Measurements from ENCODE around the gene TRIM58.
A peak's percentile ranks its signal among the peaks of the same experiment; 100 is the strongest.

Gene TRIM58, protein sequence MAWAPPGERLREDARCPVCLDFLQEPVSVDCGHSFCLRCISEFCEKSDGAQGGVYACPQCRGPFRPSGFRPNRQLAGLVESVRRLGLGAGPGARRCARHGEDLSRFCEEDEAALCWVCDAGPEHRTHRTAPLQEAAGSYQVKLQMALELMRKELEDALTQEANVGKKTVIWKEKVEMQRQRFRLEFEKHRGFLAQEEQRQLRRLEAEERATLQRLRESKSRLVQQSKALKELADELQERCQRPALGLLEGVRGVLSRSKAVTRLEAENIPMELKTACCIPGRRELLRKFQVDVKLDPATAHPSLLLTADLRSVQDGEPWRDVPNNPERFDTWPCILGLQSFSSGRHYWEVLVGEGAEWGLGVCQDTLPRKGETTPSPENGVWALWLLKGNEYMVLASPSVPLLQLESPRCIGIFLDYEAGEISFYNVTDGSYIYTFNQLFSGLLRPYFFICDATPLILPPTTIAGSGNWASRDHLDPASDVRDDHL

DNA sequence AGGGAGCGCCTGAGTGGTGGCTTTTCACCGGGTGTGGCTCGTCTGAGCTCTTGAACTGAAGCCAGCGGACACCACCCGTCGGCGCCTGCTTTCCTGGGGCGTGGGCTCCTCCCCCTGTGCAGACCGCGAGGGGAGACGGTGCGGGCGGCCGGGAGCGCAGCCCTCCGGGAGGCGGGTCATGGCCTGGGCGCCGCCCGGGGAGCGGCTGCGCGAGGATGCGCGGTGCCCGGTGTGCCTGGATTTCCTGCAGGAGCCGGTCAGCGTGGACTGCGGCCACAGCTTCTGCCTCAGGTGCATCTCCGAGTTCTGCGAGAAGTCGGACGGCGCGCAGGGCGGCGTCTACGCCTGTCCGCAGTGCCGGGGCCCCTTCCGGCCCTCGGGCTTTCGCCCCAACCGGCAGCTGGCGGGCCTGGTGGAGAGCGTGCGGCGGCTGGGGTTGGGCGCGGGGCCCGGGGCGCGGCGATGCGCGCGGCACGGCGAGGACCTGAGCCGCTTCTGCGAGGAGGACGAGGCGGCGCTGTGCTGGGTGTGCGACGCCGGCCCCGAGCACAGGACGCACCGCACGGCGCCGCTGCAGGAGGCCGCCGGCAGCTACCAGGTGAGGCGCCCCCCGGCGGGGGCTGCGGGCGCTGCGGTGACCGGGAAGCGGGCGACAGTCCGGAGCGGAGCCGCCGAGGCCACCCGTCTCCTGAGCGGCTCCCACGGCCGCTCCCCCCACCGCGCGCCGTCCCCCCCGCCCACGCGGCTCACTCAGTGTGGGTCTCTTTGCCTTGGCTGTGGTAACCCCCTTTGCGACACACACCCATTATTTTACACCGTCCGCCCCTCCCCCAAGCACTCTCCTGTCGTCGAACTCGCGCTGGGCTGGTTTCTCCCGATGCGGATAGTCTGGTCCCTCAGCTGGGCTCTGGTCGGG, at the start of gene TRIM58:
TSS of gene TRIM58 (plus strand) at position 119 of the 916 bp plus-strand sequence. CDS start at position 179, 60 bp downstream.
- DNase-seq: no peak

DNA sequence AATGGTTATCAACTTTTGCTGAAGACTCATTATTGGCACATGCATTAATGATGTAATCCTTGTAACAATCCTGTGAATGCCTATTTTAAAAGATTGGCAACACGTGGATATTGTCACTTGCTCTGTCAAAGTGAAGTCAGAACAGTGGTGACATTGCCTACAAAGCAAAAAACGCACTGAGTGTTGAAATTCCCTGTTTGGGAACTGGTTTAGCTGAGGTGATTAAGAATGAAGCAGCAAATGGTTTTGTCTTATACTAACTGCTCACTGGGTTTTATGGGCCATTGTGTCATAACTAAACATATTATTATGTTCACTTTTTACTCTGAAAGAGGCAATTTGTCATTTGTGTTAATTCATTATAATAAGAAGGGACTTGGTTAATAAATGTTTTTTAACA, 44.4 kb upstream of the TRIM58 start:
- DNase-seq: no peak

DNA sequence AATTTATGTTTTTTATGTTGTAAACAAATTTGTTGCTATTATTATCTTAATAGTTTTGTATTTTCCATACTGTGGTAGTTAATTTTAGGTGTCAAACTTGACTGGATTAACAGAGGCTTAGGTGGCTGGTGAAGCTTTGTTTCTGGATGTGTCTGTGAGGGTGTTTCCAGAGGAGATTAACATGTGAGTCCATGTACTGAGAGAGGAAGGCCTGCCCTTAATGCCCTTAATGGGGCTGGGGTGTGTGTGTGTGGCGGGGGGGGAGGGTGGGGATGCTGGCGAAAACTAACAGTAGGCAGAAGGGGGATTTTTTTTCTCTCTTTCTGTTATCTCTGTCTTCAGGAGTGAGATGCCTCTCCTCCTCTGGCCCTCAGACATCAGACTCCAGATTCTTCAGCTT, 34.9 kb upstream of the TRIM58 start:
- DNase-seq: no peak

DNA sequence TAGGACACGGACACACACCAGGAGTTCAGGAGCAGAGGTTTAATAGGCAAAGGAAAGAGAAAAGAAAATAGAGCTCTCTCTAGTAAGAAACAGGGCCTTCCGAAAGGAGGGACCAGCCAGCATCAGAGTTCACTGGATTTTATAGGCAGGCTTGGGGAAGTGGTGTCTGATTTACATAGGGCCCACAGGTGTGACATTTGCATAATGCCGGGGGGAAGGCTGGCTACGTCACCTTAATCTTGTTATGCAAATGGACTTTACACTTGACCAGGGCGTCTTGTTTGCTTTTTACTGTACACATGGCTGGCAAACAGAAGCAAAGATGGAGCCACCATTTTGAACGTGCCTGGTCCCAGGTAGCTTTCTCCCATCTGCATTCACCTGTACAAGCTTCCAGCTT, 33.0 kb upstream of the TRIM58 start, which contains the start of gene OR14A16:
TSS of gene OR14A16 (minus strand) at position 97 of the 400 bp plus-strand sequence. CDS start 8,390 bp downstream, outside the sequence.
- DNase-seq: peak; percentile 15

DNA sequence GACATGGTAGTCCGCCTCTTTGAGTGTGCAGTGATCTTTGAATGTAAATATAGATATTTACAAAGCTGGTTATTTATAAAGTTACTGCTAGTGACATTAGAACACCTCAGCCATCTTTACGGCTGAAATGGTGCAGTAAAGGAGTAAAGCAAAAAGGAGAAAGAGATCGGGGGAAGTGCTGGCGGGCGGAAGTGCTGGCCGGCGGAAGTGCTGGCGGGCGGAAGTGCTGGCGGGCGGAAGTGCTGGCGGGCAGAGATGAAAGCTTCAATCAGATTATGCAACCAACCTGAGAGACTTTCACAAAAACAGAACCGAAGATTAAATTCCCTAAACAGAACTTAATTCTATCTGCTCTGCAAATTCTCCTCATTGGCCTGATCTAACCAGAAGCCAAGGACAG, 31.6 kb upstream of the TRIM58 start:
- no peak for DNase-seq

DNA sequence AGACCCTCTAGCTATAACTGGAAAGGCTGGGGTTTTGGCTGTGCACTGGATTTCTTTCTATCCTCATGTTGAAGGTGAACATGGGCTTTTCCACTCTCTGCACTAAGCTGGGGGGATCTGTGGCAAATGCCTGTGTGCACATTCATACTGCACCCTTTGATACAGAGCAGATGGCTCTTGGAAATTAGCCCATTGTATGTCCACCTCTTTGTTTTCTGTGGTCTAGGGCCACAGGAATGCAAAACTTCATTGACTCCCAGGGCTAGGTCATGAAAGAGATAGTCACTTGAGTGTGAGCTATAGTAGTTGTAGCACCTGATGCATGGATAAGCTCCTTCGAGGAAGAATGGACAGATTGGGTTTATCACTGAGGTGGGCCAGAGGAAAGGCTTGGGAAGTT, 27.3 kb upstream of the TRIM58 start:
- DNase-seq: no peak

DNA sequence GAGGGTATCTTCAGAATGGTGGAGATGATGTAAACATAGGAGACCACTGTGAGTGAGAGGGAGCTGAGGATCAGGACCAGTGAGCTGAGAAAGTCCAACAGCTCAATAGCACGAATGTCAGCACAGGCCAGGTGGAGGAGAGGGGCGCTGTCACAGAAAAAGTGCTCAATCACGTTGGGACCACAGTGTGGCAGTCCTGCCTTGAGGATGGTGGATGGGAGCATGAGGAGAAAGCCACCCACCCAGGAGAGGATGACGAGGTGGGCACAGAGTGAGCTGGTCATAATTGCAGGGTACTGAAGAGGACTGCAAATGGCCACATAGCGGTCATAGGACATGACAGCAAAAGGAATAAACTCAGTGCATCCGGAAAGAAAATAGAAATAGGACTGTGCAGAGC, 23.4 kb upstream of the TRIM58 start:
- DNase-seq: no peak

DNA sequence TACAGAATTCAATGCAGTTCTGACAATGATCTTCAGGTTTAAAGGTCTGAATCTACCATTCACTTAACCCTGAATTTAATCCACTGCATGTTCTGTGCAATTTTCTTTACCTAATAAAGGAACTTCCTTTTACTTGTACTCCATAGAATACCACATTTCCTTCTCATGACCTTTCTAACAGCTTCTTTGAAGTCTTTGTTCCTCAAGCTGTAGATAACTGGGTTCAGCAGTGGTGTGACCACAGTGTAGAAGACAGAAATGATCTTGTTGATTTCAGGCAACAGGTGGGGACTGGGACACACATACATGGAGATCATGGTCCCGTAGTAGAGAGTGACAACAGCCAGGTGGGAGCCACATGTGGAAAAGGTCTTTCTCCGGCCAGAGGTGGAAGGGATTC, 16.2 kb upstream of the TRIM58 start:
- DNase-seq: no peak

DNA sequence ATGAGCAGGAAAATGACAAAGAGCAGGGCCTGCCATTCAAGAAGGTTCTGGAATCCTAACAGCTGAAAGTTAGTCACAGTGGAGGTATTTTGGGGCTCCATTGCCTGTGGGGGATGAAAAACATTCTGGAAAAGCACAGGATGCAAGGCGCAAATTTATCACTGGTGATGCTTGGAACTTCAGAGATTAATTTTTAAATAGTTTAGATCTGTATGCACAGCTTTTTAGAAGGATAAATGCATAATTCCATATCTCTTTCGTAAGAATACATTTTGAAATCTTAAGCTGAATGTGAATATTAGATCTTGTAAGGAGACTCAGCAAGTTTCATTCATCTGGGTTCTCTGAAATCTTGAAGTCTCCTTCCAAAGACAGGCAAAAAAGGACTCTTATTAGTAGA, 15.2 kb upstream of the TRIM58 start, which contains the start of gene OR11L1:
TSS of gene OR11L1 (minus strand) at position 101 of the 400 bp plus-strand sequence. CDS start at position 101, 0 bp downstream.
- DNase-seq: no peak

DNA sequence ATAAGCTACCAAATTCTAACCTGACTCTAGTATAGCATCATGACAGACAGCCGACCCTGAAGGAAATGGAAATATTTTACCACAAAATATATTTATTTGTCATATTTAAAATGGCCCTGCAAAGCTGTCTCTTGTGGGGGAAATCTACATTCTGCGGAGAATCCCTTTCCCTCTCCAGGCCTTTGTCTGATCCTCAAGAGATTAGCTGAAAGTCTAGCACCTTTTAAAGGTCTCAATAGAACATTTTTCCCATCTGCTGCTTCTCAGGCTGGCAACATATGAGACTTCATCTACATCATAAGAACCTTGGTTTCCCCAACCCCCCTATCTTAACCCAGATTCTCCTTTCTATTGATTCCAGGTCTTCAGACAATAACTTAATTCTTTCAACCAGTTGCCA, 13.6 kb upstream of the TRIM58 start:
- DNase-seq: no peak

DNA sequence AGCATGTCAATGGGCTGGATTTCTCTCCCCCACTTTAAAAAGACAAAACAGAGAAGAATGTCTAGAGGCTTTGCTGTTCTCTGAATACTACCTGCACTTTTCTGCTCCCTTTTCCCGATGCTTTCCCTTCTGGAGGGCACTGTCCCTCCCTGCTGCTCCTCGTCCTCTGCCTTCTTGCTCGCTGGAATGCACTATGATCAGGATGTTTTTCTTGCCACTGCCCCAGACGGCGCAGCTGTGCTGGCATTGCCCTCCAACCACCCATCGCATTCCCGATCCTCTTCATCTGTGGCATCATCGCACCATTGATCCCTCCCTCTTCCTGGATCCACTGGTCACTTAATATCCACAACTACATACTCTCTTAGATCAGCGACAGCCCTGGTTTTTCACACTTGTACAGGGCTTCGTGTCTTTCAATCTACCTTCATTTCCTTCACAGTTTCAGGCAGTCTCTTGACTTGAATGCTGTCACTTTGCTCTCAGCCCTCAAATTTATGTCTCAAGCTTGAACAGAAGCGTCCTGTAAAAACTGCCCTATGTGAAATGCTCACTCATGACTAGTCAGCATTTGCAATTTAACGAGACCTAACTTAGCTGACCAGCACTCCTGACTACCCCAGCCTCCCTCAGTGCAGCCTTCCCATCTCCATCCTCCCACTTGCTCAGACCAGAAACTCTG, 11.8 kb upstream of the TRIM58 start:
- no peak for DNase-seq

DNA sequence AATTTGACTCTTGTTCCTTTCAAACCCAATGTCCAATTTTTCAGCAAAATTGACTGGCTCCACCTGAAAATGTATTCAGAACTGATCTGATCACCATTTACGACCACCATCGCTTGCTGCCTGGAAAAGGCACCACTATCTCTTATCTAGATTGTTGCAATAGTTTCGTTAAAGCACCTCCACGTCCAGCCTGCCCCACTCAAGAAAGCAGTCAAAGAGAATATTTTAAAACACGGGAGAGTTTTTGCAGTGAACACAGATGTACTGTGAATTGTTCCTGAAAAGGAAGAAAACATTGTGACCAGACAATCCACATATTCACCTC, 11.3 kb upstream of the TRIM58 start:
- DNase-seq: no peak

DNA sequence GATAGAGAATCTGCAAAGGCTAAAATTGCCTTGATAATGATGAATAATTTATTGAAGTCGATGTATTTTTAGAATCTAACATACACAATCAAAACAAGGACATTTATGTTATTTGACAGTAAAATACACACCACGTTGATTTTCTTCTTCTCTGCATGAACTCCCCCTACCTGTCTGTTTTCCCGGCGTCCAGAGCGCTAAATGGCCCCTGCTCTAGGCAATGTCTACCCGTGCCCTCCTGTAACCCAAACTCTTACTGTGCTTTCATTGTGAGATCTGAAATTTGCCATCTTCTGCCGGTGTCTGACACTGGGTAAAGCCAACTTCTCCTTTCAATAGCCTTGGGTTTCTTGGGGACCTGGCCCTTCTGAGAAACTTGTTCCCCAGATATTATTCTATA, 8.6 kb upstream of the TRIM58 start:
- DNase-seq: no peak

DNA sequence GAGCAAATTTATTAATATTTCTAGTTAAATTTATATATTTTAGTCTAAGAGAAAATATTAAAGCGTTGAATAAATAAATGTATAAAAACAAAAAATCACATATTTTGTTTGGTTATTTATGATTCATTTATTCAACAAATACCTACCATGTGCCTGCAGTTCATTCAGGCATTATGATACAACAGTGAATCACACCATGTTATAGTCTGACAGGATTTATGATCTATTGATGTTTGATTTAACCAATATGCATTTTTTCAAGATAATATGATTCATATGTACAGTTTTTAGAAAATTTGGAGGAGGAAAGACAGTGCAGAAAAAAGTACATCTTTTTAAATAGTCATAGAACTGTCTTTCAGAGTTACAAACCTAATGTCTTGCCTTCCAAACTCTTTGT, 7.4 kb upstream of the TRIM58 start:
- no peak for DNase-seq

DNA sequence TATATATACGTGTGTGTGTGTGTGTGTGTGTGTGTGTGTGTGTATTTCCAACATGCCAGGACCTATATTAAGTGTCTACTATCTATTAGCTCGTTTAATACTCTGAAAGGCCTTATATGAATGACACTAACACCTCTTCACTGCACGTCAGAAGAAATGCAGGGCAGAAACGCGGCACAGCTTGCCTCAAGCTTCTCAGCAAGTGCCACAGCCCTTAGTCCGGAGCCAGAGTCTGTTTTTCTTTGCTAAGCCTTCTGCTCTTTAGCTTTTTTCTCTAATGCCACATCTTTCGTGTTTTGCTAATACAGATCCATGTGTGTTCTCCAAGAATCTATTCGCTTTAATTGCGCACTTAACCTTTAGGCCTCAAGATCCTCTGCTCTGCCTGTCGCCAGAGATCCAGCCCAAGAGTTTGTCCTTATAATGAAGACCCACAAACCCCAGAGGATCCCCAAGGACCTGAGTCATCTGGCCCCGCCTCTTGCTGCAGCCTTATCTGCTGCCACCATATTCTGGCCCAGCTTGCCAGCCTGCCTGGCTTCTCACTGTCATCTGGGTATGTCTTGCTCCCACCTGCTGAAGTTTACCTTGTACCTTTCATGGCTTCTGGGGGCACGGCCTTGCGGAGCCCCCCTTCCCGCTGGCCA, 2.0 kb upstream of the TRIM58 start:
- no peak for DNase-seq

DNA sequence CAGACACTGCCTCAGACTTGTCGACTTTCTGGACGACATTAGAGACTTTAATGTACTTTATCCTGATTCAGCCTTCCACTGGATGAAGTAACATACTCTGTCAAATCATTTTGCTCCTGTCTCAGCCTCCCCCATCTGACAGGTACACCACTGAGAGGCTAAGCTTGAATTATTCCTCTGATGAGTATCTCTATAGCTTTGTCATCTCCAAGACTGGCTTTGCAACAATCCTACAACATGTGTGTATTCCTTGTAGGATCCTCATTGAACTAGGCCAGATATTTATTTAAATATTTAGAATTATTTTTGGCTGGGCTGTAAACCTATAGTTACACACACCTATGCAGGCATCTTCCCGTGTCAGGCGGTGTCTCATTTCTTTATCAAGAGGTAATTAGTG, 1.1 kb upstream of the TRIM58 start:
- DNase-seq: no peak

DNA sequence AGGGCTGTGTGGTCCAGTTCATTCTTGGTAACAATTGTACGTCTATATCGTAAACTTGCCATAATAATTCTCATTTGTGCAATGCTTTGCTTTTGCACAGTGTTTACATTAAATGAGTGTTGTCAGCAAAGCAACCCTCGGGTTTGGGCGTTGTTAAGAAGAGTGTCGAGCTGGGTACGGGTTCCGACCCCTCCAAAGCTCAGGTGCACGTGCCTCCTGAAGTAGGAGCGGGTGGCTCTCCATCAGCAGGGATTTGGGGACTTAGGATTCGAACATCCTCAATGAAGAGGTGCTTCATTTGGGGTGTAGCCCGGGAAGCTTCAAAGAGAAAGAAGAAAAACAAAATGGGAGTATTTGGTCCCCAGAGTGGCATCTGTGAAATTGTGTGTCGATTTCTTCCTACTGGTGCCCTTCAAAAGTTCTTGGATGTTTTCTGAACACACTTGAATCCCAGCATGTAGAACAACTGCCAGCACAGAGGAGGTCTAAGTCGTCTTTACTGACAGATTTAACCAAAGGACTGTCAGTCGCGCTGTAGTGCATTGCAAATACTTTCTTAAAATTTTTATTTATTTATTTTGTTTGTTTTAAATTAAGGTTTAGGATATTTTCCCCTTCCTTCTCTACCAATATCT, 1.1 kb downstream of the TRIM58 start:
- DNase-seq: no peak

DNA sequence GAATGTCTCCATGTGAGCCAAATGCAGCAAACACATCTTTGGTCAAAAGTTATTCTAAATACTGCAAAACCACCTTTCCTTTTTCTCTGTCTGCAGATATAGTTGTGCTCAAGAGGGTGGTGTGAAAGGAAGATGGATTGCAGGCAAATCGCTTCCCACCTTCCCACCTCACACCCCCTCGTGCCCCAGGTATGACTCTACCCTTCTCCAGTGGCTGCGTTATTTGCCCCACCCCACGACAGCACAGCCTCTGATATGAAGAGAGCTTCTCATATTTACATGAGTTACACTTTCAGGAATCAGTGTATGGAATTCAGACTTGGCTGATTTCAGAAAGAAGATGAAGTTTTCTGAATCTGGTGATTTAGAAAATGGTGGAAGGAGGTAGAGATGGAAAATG, 5.8 kb downstream of the TRIM58 start:
- no peak for DNase-seq

DNA sequence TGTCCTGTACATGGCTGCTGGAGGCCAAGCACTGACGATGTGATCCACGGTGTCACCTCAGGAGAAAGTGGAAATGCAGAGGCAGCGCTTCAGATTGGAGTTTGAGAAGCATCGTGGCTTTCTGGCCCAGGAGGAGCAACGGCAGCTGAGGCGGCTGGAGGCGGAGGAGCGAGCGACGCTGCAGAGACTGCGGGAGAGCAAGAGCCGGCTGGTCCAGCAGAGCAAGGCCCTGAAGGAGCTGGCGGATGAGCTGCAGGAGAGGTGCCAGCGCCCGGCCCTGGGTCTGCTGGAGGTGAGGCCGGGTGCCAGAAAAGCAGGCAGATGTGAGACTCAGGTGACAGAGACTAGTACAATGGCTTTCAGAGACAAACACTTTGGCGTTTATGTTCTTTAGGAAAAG, 7.7 kb downstream of the TRIM58 start:
- DNase-seq: no peak

DNA sequence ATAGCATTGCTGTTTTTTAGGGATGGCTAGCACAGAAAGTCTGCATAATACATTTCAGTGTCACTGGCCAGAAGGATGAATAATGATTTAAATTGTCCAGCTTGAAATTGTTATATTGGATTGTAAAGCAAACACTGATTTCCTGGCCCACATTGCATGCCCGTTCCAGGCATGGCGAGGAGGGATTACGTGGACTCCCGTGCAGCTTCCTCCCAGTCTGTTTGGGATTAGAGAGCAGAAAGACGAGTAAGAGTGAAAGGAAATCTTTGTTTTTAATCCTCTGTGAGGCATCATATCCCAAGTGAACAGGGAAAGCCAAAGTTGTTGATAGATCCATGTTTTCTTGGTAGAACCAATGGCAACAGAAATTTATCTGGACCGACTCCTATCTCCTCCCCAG, 8.4 kb downstream of the TRIM58 start:
- DNase-seq: no peak

DNA sequence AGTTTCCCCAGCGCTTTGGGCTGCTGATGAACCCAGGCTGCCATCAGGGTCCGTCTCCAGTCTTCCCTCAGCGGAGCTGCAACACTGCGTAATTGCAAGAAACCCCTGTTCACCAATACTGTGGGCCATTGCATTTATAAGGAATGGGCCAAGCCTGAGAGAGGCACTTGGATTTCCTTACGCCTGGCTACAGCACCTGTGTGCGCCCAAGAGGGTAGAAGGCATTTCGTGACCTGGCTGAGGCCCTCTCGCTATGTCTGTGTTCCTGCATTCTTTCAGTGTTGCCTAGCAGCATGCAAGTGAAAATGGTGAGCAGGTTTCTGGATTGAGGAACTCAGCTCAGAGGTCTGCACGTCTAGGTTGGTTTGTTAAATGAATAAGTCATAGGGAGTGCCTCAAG, 26.4 kb downstream of the TRIM58 start:
- DNase-seq: no peak

DNA sequence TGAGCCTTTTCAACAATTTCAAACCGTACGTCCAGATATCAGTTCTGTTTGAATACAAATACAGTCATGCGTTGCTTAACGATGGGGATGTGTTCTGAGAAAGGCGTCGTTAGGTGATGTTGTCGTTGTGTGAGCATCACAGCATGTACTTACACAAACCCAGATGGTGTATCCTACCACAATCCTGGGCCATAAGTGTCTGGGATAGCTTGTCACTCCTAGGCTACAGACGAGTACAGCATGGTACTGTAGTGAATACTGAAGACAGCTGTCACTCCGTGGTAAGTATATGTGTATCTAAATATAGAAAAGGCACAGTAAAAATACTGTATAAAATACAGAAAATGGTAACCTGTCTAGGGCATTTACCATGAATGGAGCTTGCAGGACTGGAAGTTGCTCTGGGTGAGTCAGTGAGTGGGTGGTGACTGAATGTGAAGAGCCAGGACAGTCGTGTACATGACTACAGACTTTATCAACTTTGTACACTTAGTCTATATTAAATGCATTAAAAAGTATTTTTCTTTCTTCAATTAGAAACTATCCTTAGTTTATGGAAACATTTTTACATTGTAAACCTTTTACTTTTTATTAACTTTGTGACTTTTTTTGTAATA, 27.9 kb downstream of the TRIM58 start:
- DNase-seq: no peak

Data from DMS153 (cell line).